Measurements from ENCODE around the gene ALOXE3.

Gene ALOXE3

DNA sequence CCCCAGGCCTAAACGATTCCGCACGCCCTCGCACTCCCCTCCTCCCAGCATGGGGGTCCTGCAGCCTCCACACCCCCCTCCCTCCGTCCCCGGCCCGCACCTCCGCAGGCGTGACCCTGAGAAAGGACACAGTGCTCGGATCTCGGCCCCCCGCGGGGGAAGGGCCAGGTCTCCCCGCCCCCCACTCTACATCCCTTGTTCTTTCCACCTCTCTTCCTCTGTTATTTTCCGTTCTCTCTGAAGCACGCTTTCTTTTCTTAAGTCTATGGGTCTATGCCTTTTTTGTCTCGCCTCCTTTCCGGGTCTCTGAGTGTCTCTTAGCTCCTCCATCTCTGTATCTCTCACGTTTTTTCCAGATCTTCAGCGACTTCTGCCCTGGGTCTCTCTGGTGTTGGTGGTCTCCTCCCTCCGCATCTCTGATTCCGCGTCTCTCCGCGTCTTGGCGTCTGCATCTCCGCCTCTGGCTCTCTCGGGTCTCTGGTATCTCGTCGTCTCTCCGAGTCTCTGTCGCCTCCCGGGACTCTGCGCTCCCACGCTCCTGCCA, 7.7 kb upstream of the ALOXE3 start:
- TF ChIP-seq GATA2 (IDR thresholded peaks at IDR 0.05; ENCODE audit: low read depth, low read length) (no peak), GATA3 (IDR thresholded peaks at IDR 0.05; ENCODE audit: low read depth, low read length) (no peak)

DNA sequence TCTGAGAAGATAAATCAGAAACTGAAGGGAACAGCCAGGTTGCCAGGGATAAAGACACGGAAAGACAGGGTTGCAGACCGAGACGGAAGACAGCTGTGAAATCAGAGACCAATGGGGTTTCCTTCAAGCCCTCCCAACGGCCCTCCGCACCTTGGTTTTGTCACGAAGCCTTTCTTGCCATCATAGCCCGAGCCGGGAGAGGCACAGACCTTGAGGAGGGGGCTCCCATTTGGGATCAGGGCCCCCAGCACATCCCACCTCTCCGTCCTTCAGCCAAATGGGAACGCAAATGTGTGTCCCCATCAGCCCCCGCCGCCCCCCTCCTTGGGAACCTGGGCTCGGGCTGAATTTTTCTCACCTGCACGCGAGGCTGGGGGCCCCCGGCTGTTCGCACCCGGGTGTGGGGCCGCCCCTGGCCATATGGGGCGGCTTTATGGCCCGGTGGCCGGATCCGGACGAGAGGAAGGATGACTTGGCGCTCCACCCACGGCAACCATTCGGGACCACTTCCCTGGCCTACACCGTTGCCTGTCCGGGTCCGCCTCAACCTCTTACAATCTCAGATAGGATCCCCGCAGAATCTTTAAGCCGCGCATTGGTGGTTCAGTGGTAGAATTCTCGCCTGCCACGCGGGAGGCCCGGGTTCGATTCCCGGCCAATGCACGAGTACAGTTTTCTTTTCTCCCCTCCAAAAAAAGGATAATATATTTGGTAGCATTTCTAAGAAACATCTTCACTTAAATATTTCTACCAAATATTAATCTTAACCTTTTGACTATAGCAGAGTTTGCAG, 7.0 kb upstream of the ALOXE3 start:
- peak; percentile 47; the same call in 1 of the 2 replicates for TF ChIP-seq GATA2 (IDR thresholded peaks at IDR 0.05; ENCODE audit: low read depth, low read length)
- TF ChIP-seq GATA3 (IDR thresholded peaks at IDR 0.05; ENCODE audit: low read depth, low read length): no peak

DNA sequence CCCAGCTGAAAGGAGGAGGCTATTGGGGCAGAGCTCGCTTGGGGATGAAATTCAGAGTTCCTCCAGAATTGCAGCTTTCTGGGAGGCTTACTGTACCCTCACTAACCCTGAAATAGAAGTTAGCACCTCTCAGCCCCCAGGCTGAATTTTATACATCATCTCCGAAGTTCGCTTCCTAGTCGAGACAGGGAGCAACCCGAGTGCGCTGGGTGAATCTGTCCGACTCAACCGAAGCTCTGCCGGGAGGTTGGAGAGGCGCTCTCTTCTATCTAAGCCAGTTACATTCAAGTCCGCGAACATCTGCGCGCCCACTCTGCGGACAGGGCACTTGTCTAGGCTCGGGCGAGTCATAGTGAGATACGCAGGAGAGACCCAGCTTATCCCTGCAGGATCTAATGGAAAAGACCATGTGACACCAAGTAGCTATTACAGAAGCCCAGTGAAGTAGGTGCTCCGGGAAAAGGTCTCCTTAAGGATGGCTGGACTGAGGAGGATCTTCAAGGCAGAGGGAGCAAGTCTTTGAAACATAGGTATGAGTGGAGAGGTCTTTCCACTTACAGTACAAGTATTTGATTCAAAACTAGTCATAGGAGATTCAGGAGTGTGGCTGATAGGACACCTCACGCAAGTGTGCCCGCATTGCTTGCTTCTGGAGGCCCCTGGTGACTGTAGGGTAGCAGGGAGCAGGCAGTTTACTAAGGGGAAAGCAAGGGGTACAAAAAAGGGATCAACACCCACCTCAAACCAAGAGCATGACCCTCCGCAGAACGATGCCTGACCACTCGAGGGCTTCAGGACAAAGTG, 6.2 kb upstream of the ALOXE3 start:
- TF ChIP-seq GATA3 (IDR thresholded peaks at IDR 0.05; ENCODE audit: low read depth, low read length) (no peak), GATA2 (IDR thresholded peaks at IDR 0.05; ENCODE audit: low read depth, low read length) (no peak)

DNA sequence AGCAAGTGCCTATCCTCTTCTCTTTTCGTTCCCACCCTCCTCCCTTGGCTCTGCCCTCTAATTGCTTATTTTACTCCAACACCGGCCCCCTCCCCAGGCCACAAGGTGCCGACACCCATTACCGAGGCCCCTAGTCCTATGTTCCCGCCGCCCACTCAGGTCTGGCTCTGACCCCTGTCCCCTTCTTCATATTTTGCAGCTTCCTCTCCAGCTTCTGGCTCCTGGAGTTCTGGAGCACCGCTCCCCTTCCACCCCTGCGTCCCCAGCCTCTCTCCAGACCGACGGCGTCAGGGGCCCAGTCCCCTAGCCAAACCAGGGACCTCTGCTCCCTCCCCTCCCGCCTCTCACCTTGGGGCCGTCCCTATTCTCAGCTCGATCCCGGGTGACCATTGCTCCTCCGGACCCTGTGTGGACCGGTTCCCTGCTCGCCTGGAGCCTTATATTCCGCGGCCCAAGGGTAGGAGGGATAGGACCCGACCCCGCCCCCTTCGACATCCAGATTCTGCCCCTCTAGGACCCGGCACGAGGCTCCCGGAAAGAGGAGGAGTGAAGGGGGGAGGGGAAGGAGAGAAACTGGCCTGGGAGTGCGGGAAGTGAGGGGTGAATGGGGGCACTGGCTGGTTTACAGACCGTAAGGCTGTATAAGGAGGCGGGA, 5.5 kb upstream of the ALOXE3 start, which contains the start of gene HES7:
Gene HES7, minus strand, starts transcription at position 412 of the 655 bp plus-strand sequence. Its CDS starts 22 bp downstream, at position 390.
- TF ChIP-seq GATA2 (IDR thresholded peaks at IDR 0.05; ENCODE audit: low read depth, low read length) (no peak), GATA3 (IDR thresholded peaks at IDR 0.05; ENCODE audit: low read depth, low read length) (no peak)

DNA sequence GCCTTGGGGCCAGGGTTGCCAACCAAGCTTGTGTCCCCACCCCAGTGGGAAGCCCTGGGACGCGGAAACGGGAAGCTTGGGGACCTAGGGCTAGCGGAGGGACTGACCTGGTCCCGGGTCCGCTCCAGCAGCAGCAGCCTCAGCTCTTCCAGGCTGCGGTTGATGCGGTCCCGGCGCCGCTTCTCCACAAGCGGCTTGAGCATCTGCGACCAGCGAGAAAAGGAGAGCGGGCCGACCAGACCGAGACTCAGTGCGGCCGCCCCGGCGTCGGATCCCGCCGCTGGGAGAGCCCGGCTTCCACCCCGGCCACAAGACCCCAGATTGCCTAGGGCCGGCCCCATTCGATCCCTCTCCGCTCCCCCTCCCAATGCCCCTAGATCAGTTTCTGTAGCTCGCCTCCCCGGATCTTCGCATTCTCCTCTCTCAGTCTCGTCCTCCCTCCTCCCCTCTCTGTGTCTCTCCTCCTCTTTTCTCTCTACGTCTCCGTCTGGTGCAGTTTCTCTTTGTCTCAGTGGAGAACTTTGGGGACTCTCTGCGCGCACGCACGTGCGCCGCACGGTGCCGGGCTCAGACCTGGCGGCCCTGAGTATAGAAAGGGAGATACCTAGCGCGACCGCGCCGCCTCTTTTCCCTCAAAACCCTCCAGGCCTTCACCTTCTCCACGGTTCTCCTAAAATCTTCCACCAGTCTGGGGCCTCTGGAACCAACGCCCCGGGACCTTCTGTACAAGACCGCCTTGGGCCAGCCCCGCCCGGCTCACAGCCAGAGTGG, 4.8 kb upstream of the ALOXE3 start:
- TF ChIP-seq GATA3 (IDR thresholded peaks at IDR 0.05; ENCODE audit: low read depth, low read length): no peak
- TF ChIP-seq GATA2 (IDR thresholded peaks at IDR 0.05; ENCODE audit: low read depth, low read length): no peak

DNA sequence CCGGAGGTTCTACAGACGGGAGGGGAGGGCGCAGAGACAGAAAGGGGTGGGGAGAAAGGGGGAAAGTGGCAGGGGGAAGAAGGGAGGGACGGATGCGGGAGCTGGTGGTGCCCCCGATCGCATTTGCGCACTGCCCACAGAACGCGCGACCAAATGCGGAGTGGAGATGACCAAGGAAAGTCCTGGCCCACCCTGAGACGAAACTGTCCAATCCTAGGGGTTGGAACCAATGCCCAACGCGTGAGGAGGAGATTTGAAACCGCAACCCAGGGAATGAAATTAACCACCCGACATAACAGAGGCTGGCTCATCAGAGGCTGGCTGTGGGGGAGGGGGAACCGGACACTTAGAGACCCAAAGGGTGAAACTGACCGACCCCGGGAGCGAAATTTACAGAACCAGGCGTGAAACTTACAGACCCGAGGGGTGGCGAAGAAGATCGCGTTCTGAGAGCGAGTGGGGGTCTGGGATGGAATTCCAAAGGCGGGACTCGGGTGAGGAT, 4.2 kb upstream of the ALOXE3 start:
- no peak for TF ChIP-seq GATA3 (IDR thresholded peaks at IDR 0.05; ENCODE audit: low read depth, low read length)
- TF ChIP-seq GATA2 (IDR thresholded peaks at IDR 0.05; ENCODE audit: low read depth, low read length): no peak

DNA sequence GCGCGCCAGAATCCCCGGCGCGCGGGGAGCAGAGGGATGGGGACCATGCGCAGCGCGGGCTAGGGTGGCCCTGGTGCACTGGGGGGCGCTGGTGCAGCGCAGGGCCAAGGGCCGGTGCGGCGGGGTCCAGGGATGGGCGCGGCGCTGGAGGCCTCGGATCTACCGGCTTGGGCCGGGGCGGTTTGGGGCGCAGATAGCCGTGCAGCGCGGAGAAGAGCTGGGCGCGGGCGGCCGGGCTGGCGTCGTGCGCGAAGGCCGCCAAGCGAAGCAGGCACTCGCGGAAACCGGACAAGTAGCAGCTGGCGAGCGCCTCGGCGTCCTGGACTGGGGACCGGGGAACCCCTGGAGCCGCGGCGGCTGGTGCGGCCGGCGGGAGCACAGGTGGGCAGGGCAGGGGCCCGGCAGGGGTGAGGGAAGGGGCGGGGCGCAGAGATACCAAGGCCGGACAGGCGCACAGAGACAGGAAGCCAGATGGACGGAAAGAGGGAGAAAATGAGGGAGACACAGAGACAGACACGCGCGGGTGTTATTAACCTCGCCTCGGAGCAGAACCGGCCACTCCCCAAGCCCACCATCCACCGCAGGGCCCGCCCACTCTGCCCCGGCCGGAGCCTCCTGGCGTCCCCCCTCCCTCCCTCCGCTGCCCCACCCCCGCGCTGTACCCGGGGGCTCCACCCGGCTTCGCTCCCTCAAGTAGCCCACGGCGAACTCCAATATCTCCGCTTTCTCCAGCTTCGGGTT, 3.5 kb upstream of the ALOXE3 start:
- TF ChIP-seq GATA3 (IDR thresholded peaks at IDR 0.05; ENCODE audit: low read depth, low read length): no peak
- TF ChIP-seq GATA2 (IDR thresholded peaks at IDR 0.05; ENCODE audit: low read depth, low read length): no peak

DNA sequence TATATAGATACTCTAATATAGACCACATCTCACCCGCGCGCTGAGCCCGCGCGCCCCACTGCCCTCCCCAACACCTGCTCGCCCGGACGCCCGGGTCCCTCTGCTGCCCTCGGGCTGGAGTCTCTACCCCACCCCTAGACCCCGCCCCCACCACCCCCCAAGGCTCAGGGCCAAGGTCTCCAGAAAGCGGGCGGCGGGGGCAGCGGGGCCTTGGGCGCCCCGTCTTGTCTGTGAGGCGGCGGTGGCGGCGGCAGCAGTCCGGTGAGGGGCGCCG, 3.0 kb upstream of the ALOXE3 start:
- TF ChIP-seq GATA3 (IDR thresholded peaks at IDR 0.05; ENCODE audit: low read depth, low read length) (no peak), GATA2 (IDR thresholded peaks at IDR 0.05; ENCODE audit: low read depth, low read length) (no peak)

DNA sequence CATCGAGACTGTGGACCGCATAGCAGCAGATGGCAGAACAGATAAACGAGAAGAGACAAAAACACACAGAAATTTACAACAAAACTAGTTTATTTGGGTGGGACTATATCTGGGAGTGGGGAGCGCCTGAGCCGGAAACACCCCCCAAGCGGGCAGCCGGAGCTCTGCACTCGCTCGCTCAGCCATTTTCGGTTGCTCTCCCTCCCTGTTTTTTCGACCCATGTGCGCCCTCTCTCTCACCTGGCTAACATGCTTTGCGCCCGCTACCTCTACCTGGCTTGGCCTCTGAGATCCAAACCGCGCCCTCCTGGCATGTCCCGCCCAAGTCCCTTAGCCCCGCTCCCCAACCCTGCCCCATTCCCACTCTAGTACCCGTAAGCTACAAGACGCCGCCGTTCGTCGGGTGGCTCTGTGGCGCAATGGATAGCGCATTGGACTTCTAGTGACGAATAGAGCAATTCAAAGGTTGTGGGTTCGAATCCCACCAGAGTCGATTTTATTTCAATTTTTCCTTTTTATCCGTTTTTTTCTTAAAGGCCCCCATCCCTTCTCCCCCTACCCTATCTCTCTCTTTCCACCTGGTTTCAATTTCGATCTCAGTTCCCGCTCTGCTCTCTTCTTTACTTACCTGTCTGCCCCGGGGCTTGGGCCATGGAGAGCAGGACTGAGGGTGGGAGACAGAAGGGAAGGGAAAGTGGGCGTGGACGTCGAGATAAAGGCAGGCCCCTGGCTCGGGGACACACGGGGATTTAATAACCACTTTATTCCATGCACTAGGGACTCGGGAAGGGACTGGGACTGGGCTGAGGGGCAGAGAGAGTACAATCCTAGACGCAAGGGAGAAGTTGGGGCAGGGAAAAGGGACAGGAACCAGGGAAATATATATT, 2.4 kb upstream of the ALOXE3 start:
- TF ChIP-seq GATA3 (IDR thresholded peaks at IDR 0.05; ENCODE audit: low read depth, low read length): no peak
- TF ChIP-seq GATA2 (IDR thresholded peaks at IDR 0.05; ENCODE audit: low read depth, low read length): peak; percentile 42; the same call in 1 of the 2 replicates

DNA sequence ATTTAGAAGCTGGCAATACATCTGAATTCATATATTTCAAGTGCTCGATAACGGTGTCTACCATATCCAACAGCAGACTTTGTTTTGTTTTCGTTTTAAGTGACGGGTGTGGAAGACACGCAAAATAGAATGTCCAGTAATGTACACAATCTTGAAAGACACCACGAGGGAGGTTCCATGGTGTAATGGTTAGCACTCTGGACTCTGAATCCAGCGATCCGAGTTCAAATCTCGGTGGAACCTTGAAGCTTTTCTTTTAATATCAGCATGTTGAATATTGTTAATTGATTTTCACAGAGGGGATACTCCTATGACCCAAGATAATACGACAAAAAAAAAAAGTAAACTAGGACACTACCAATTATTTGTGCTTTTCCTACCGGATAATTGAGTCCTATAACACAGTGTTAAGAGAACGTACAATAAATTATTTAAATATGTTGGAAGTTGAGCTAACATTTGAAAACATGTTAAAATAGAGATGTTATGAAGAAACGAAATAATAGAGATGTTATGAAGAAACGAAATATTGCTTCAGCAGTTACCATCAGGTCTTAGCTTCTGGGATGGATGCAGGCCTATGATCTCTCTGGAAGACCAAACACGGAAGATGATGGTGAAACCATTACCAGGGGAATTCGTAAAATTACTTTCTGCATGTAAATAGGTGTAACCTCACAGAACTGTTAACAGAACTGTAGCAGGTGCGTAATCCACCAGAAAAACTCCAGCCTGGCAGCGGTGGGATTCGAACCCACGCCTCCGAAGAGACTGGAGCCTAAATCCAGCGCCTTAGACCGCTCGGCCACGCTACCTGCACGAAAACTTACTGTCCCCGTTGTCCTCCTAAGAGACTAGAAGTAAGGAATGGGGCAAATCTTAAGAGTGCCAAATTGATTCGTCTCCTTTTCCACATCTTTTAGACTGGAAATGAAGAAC, 1.5 kb upstream of the ALOXE3 start:
- TF ChIP-seq GATA2 (IDR thresholded peaks at IDR 0.05; ENCODE audit: low read depth, low read length): no peak
- no peak for TF ChIP-seq GATA3 (IDR thresholded peaks at IDR 0.05; ENCODE audit: low read depth, low read length)

Measured in SH-SY5Y (cell line).